Measurements from ENCODE around the gene C3orf80.
"Not testable (repeated sequence)": the region's sequence is repeated elsewhere in the genome, so short reads cannot be mapped to it uniquely, and the experiment has no call there.

C3orf80 gene

GRCh38 chr3:160196511-160197104 is 28.6 kb upstream of the C3orf80 start:
- no peak for TF ChIP-seq CTCF (IDR thresholded peaks at IDR 0.05; ENCODE audit: borderline replicate concordance, insufficient read depth, low read depth, low read length)
- no peak overlapping the region for H3K4me3 ChIP-seq (ENCODE audit: low read depth, low read length)

- TF ChIP-seq CTCF (IDR thresholded peaks at IDR 0.05; ENCODE audit: borderline replicate concordance, insufficient read depth, low read depth, low read length), result no peak
Observed at GRCh38 chr3:160199108-160199507, 26.1 kb upstream of the C3orf80 start.

GRCh38 chr3:160200353-160200752 is 24.9 kb upstream of the C3orf80 start:
- no peak overlapping the region for H3K4me3 ChIP-seq (ENCODE audit: low read depth, low read length)
- no peak for TF ChIP-seq CTCF (IDR thresholded peaks at IDR 0.05; ENCODE audit: borderline replicate concordance, insufficient read depth, low read depth, low read length)

More at GRCh38 chr3:160199108-160199507, 26.1 kb upstream of the C3orf80 start:
- H3K4me3 ChIP-seq (ENCODE audit: low read depth, low read length), result no peak overlapping the region

GRCh38 chr3:160204396-160205011 is 20.7 kb upstream of the C3orf80 start:
- not testable (repeated sequence) for H3K4me3 ChIP-seq (ENCODE audit: low read depth, low read length)

- no peak for TF ChIP-seq CTCF (IDR thresholded peaks at IDR 0.05; ENCODE audit: borderline replicate concordance, insufficient read depth, low read depth, low read length)
- H3K4me3 ChIP-seq (ENCODE audit: low read depth, low read length), result no peak overlapping the region
Observed at GRCh38 chr3:160205606-160206005, 19.6 kb upstream of the C3orf80 start.

GRCh38 chr3:160210341-160210740 is 14.9 kb upstream of the C3orf80 start:
- no peak for TF ChIP-seq CTCF (IDR thresholded peaks at IDR 0.05; ENCODE audit: borderline replicate concordance, insufficient read depth, low read depth, low read length)
- no peak overlapping the region for H3K4me3 ChIP-seq (ENCODE audit: low read depth, low read length)

DNA sequence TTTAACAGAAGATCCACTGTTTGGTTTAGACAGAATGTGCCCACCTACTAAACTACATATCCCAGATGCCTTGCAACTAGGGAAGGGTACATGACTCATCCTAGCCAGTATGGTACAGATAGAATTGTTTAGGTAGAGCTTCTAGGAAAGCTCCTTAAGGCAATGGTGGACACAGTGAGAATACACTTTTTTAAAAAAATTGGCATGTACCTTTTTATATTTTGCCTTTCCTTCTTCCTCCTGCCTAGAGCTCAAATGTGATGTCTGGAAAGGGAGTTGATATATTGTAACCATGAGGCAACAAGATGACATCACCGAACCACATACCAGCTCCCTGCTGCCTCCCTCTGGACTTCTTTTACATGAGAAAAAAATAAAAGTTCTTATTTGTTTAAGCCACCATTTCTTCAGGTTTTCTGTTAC is 14.4 kb upstream of the C3orf80 start:
- no peak overlapping the region for H3K4me3 ChIP-seq (ENCODE audit: low read depth, low read length)
- TF ChIP-seq CTCF (IDR thresholded peaks at IDR 0.05; ENCODE audit: borderline replicate concordance, insufficient read depth, low read depth, low read length), result peak; percentile 21; the same call in 1 of the 2 replicates
